GM23248 (cell line): ENCODE data around the gene SEC11A. TPM values are rescaled to one million over a fixed set of nuclear protein-coding genes. Genes with fewer than 3 reads are reported as not detected.
A peak's percentile ranks its signal among the peaks of the same experiment; 100 is the strongest.

Source experiments
- DNase-seq: peaks from one replicate; pipeline ENCODE4 v3.0.0-alpha.2; 2015
- H2AFZ ChIP-seq: fragments of 200-600 bp; sonication (generic); 2 replicates; pipeline ENCODE4 v1.6.1; 2016; ENCODE audit warnings: antibody characterized with exemption
- H3F3A ChIP-seq: fragments of 200-600 bp; sonication (generic); 2 replicates; pipeline ENCODE4 v1.6.1; 2016; ENCODE audit warnings: mild to moderate bottlenecking, antibody characterized with exemption, mixed run types; ENCODE audit not compliant: insufficient read depth
- H3K27ac ChIP-seq: fragments of 200-600 bp; sonication (generic); 2 replicates; pipeline ENCODE4 v1.5.1; 2016; ENCODE audit warnings: mild to moderate bottlenecking
- H3K27me3 ChIP-seq: fragments of 200-600 bp; sonication (generic); replicated peaks from 2 replicates; pipeline ENCODE4 v1.6.1; 2016; ENCODE audit warnings: mild to moderate bottlenecking; ENCODE audit not compliant: insufficient read depth
- H3K36me3 ChIP-seq: fragments of 200-600 bp; sonication (generic); 2 replicates; pipeline ENCODE4 v1.6.1; 2016; ENCODE audit warnings: low read depth, mild to moderate bottlenecking
- H3K4me1 ChIP-seq: fragments of 200-600 bp; sonication (generic); 2 replicates; pipeline ENCODE4 v1.6.1; 2016; ENCODE audit warnings: mild to moderate bottlenecking; ENCODE audit not compliant: insufficient read depth
- H3K4me2 ChIP-seq: fragments of 200-600 bp; sonication (generic); one replicate; pipeline ENCODE4 v1.6.1; 2016; ENCODE audit warnings: mild to moderate bottlenecking; ENCODE audit not compliant: unreplicated experiment
- H3K4me3 ChIP-seq: fragments of 200-600 bp; sonication (generic); 2 replicates; pipeline ENCODE4 v1.5.1; 2016; ENCODE audit warnings: mild to moderate bottlenecking
- H3K79me2 ChIP-seq: fragments of 200-600 bp; sonication (generic); 2 replicates; pipeline ENCODE4 v1.6.1; 2016; ENCODE audit warnings: mild to moderate bottlenecking; ENCODE audit not compliant: insufficient read depth
- H3K9ac ChIP-seq: fragments of 200-600 bp; sonication (generic); 2 replicates; pipeline ENCODE4 v1.6.1; 2016; ENCODE audit warnings: mild to moderate bottlenecking
- H3K9me2 ChIP-seq: fragments of 200-600 bp; sonication (generic); 2 replicates; pipeline ENCODE4 v1.6.1; 2016; ENCODE audit warnings: mixed run types, mild to moderate bottlenecking, moderate library complexity; ENCODE audit not compliant: insufficient read depth
- H3K9me3 ChIP-seq: fragments of 200-600 bp; sonication (generic); one replicate; pipeline ENCODE4 v1.6.1; 2017; ENCODE audit warnings: low read depth
- H4K20me1 ChIP-seq: fragments of 200-600 bp; sonication (generic); 2 replicates; pipeline ENCODE4 v1.6.0; 2016; ENCODE audit not compliant: insufficient read depth
- EZH2 ChIP-seq: fragments of 200-600 bp; sonication (generic); IDR thresholded peaks from 2 replicates; pipeline ENCODE4 v1.6.1; 2018; ENCODE audit warnings: antibody characterized with exemption, mild to moderate bottlenecking; ENCODE audit not compliant: insufficient read depth, poor library complexity, severe bottlenecking
- EZH2phosphoT487 ChIP-seq: fragments of 200-600 bp; sonication (generic); IDR thresholded peaks from 2 replicates; pipeline ENCODE4 v1.6.1; 2018; ENCODE audit warnings: antibody characterized with exemption, moderate library complexity, mild to moderate bottlenecking, low read depth; ENCODE audit not compliant: insufficient read depth
- WGBS, 2 experiments: methylation state at CpG; one replicate each; pipeline ENCODE4 v1.1.6; 2015 to 2017; ENCODE audit warnings: low lambda C conversion rate in 2 of 2, low coverage in 1 of 2; ENCODE audit errors: missing lambda C conversion rate in 2 of 2; 5-methylcytosine and 5-hydroxymethylcytosine counted together
- in situ Hi-C: fragments of 300-500 bp; cut with MboI; formaldehyde crosslinking; loops from 2 replicates; pipeline ENCODE4 v1.15.0; 2020
- polyA plus RNA-seq: library from polyadenylated mRNA; unstranded; fragments of >200 nt; fragmentation: Nextera tagmentation; extraction: Ambion mirVana; gene quantifications from 2 replicates; pipeline ENCODE4 v1.2.1, GENCODE V29; 2016
- total RNA-seq: library from RNA; depleted of rRNA; stranded (reverse); fragments of >200 nt; shearing (Covaris generic); gene quantifications from 2 replicates; pipeline ENCODE4 v1.2.3, GENCODE V29; 2014

SEC11A gene
- total and polyA plus RNA-seq, 2 experiments from 2014 or later: 217 to 223 TPM

- H2AFZ ChIP-seq: no peak overlapping the region
- DNase-seq: peak; percentile 86
- peaks cover 37% of the 10 kb centered on the region for H3F3A ChIP-seq
- H3K4me1 ChIP-seq: peaks cover 43% of the 10 kb centered on the region
- no peaks in the 10 kb centered on the region for H3K9me3 ChIP-seq
- peaks cover 34% of the 10 kb centered on the region for H3K79me2 ChIP-seq
- peaks cover 22% of the 10 kb centered on the region for H3K36me3 ChIP-seq
- peak overlapping the region; percentile 79 for H3K4me2 ChIP-seq
- H3K9me2 ChIP-seq: no peaks in the 10 kb centered on the region
- H3K9ac ChIP-seq: peak overlapping the region; percentile 38; the same call in 1 of the 2 replicates
- no peaks in the 10 kb centered on the region for H4K20me1 ChIP-seq
- TF ChIP-seq EZH2phosphoT487 (no peak), EZH2 (no peak)
- in situ Hi-C loops: no loop called here
- H3K27me3 ChIP-seq: no peaks in the 10 kb centered on the region
- H3K27ac ChIP-seq: peak overlapping the region; percentile 88
- peak overlapping the region; percentile 56 for H3K4me3 ChIP-seq
Observed at GRCh38 chr15:84671211-84671610, 44.7 kb downstream of the SEC11A start.

- in situ Hi-C loops: no loop called here
- WGBS, 2 experiments: 6% methylated on average over 8 of the region's 8 CpGs
- peak overlapping the region; percentile 88 for H3K27ac ChIP-seq
- H3K36me3 ChIP-seq: peaks cover 26% of the 10 kb centered on the region
- H3K9me3 ChIP-seq: no peaks in the 10 kb centered on the region
- H3K9ac ChIP-seq: peak overlapping the region; percentile 56
- no peaks in the 10 kb centered on the region for H3K9me2 ChIP-seq
- peaks cover 46% of the 10 kb centered on the region for H3K4me1 ChIP-seq
- no peaks in the 10 kb centered on the region for H4K20me1 ChIP-seq
- H3F3A ChIP-seq: peaks cover 37% of the 10 kb centered on the region
- H3K4me3 ChIP-seq: peak overlapping the region; percentile 5; the same call in 1 of the 2 replicates
- TF ChIP-seq EZH2phosphoT487 (no peak), EZH2 (no peak)
- peak overlapping the region; percentile 36 for H3K4me2 ChIP-seq
- peaks cover 38% of the 10 kb centered on the region for H3K79me2 ChIP-seq
- peak; percentile 93 for DNase-seq
- no peaks in the 10 kb centered on the region for H3K27me3 ChIP-seq
- H2AFZ ChIP-seq: no peak overlapping the region
Observed at GRCh38 chr15:84669726-84670125, 46.2 kb downstream of the SEC11A start.

GRCh38 chr15:84668221-84668982 lies 47.5 kb downstream of the SEC11A start:
- Histone ChIP-seq H3K36me3 (peaks cover 25% of the 10 kb centered on the region), H3F3A (peaks cover 37% of the 10 kb centered on the region), H3K27me3 (no peaks in the 10 kb centered on the region), H4K20me1 (no peaks in the 10 kb centered on the region), H3K4me2 (peak overlapping the region; percentile 19), H3K9ac (peak overlapping the region; percentile 15; the same call in 1 of the 2 replicates), H3K4me1 (peaks cover 46% of the 10 kb centered on the region), H3K27ac (peak overlapping the region; percentile 88), H3K9me3 (no peaks in the 10 kb centered on the region), H2AFZ (no peak overlapping the region), H3K4me3 (no peak overlapping the region), H3K79me2 (peaks cover 35% of the 10 kb centered on the region), H3K9me2 (no peaks in the 10 kb centered on the region)
- 85% methylated on average over 3 of the region's 3 CpGs for WGBS, 2 experiments
- in situ Hi-C loops: no loop called here
- DNase-seq: no peak
- TF ChIP-seq EZH2phosphoT487: no peak
- TF ChIP-seq EZH2: no peak

GRCh38 chr15:84666373-84666772 lies 49.6 kb downstream of the SEC11A start:
- H3K27ac ChIP-seq: peak overlapping the region; percentile 33
- in situ Hi-C loops: no loop called here
- DNase-seq: peak; percentile 68
- H3K27me3 ChIP-seq: no peaks in the 10 kb centered on the region
- no peak overlapping the region for H2AFZ ChIP-seq
- H4K20me1 ChIP-seq: no peaks in the 10 kb centered on the region
- H3K9me3 ChIP-seq: no peaks in the 10 kb centered on the region
- no peak overlapping the region for H3K4me2 ChIP-seq
- TF ChIP-seq EZH2phosphoT487 (no peak), EZH2 (no peak)
- H3K4me3 ChIP-seq: no peak overlapping the region
- H3K79me2 ChIP-seq: peaks cover 35% of the 10 kb centered on the region
- H3K4me1 ChIP-seq: peaks cover 37% of the 10 kb centered on the region
- peaks cover 25% of the 10 kb centered on the region for H3K36me3 ChIP-seq
- H3K9me2 ChIP-seq: no peaks in the 10 kb centered on the region
- peaks cover 39% of the 10 kb centered on the region for H3F3A ChIP-seq
- H3K9ac ChIP-seq: no peak overlapping the region
- 84 to 91% methylated on average over 2 of the region's 2 CpGs for WGBS, 2 experiments
